Panc1 (cell line): Measurements from ENCODE around the gene TBXA2R. TPM values are rescaled to one million over a fixed set of nuclear protein-coding genes. Genes with fewer than 3 reads are reported as not detected.

Experiments
- ATAC-seq: fragments of 200-7000 bp; cut with Tn5 transposase; 2 replicates; pipeline ENCODE4 v1.9.1; 2020; ENCODE audit warnings: mild to moderate bottlenecking, moderate library complexity
- BruUV-seq: library from RNA; stranded (reverse); fragments of 400-500 nt; replicated peaks from 2 replicates; lab custom pipeline; 2021; lab: Mats Ljungman, UMichigan
- CTCF ChIA-PET: fragments of 300-600 bp; sonication (Branson Sonifier 250); formaldehyde crosslinking; loops from one replicate; lab custom pipeline; 2022; ENCODE audit warnings: antibody characterized with exemption; lab: Charles Lee
- POLR2A ChIA-PET: fragments of 300-600 bp; sonication (Branson Sonifier 250); formaldehyde crosslinking; loops from one replicate; lab custom pipeline; 2022; ENCODE audit warnings: antibody characterized with exemption; lab: Charles Lee
- DNase-seq: peaks from one replicate; pipeline ENCODE4 v3.0.0-alpha.2; 2010; ENCODE audit warnings: low read depth, low spot score
- H3K27ac ChIP-seq: 2 replicates; pipeline ENCODE4 v1.5.1; 2011; ENCODE audit warnings: mild to moderate bottlenecking, low read length, inconsistent platforms
- H3K27me3 ChIP-seq: fragments of 200-500 bp; sonication (Bioruptor generic); 2 replicates; pipeline ENCODE4 v1.6.0; 2014; ENCODE audit warnings: low read length, inconsistent platforms; ENCODE audit not compliant: control insufficient read depth, insufficient read depth
- H3K36me3 ChIP-seq: fragments of 200-500 bp; sonication (Bioruptor generic); 2 replicates; pipeline ENCODE4 v1.5.1; 2014; ENCODE audit warnings: inconsistent platforms, mild to moderate bottlenecking, low read length, moderate library complexity; ENCODE audit not compliant: control insufficient read depth, insufficient read depth
- H3K4me1 ChIP-seq: 2 replicates; pipeline ENCODE4 v1.5.1; 2011; ENCODE audit warnings: inconsistent platforms, mild to moderate bottlenecking, low read length, moderate library complexity; ENCODE audit not compliant: control insufficient read depth, insufficient read depth
- H3K4me3 ChIP-seq, 2 experiments: 2 replicates each; pipeline ENCODE4 v1.5.1; 2011 to 2012; ENCODE audit warnings: low read depth in 2 of 2, low read length in 2 of 2, mild to moderate bottlenecking in 2 of 2, inconsistent platforms in 1 of 2, moderate library complexity in 1 of 2
- H3K9me3 ChIP-seq: fragments of 200-500 bp; sonication (Bioruptor generic); 2 replicates; pipeline ENCODE4 v1.5.1; 2014; ENCODE audit warnings: low read depth, mild to moderate bottlenecking, inconsistent platforms, low read length, moderate library complexity; ENCODE audit not compliant: control insufficient read depth, insufficient read depth
- POLR2AphosphoS5 ChIP-seq: IDR thresholded peaks from 2 replicates; pipeline ENCODE4 v1.6.1; 2012; ENCODE audit warnings: mild to moderate bottlenecking, low read depth, low read length, moderate library complexity
- REST ChIP-seq, 2 experiments: IDR thresholded peaks; 2 replicates each; pipeline ENCODE4 v1.6.1; 2011 to 2012; ENCODE audit warnings: low read depth in 2 of 2, control low read depth in 1 of 2, low read length in 1 of 2, mild to moderate bottlenecking in 1 of 2, moderate library complexity in 1 of 2; ENCODE audit not compliant: insufficient read depth in 1 of 2
- SIN3A ChIP-seq: IDR thresholded peaks from 2 replicates; pipeline ENCODE4 v1.6.1; 2012; ENCODE audit warnings: low read depth, mild to moderate bottlenecking, low read length, moderate library complexity, borderline replicate concordance; ENCODE audit not compliant: insufficient read depth
- TCF7L2 ChIP-seq: IDR thresholded peaks from 2 replicates; pipeline ENCODE4 v1.6.1; 2011; ENCODE audit warnings: mild to moderate bottlenecking, low read depth, low read length, inconsistent platforms
- in situ Hi-C: cut with HindIII; loops from 2 replicates; pipeline ENCODE4 v1.10.0; 2016; ENCODE audit warnings: low sequenced_read_pairs, low pct_unique_long_range_greater_than_20kb
- intact Hi-C: fragments of 100-400 bp; cut with micrococcal nuclease; formaldehyde crosslinking; loops from one replicate; pipeline ENCODE4 v1.10.0; 2022; ENCODE audit not compliant: unreplicated experiment
- total RNA-seq: library from RNA; stranded (reverse); gene quantifications from one replicate; pipeline ENCODE4 v1.2.1, GENCODE V29; 2021; ENCODE audit not compliant: unreplicated experiment
- TF ChIP-seq, protein P1 (sequence below): fragments of 450-650 bp; IDR thresholded peaks from 2 replicates; pipeline ENCODE4 v1.5.1; 2017; ENCODE audit warnings: mild to moderate bottlenecking

The TBXA2R gene
- total RNA-seq, 1 experiment from 2014 or later: 5.2 TPM

DNA sequence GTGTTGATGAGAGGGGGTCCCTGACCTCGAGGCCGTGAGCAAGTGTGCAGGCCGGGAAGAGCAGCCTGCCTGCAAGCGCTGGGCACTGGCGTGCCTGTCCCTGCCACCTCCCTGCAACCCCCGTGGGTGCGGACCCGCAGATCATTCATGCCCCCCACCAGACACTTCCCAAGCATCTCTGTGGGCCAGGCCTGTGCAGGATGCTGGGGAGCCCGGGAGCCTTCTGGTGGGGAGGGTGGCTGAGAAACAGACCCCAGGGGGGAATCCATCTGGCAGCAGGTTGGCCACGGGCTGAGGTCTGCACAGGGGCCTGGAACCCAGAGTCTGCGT is 38.4 kb upstream of the TBXA2R start:
- DNase-seq (no peak), ATAC-seq (peak; percentile 11; the same call in 1 of the 2 replicates)
- in situ Hi-C loops: no loop called here
- intact Hi-C loops: no loop called here
- no peaks in the 10 kb centered on the region for H3K36me3 ChIP-seq
- TF ChIP-seq TCF7L2 (no peak), POLR2AphosphoS5 (no peak), REST (IDR thresholded peaks at IDR 0.05; ENCODE audit: insufficient read depth in 1 of 2, low read depth in 2 of 2, low read length in 1 of 2) (no peak), SIN3A (no peak)
- TF ChIP-seq, protein P1, sequence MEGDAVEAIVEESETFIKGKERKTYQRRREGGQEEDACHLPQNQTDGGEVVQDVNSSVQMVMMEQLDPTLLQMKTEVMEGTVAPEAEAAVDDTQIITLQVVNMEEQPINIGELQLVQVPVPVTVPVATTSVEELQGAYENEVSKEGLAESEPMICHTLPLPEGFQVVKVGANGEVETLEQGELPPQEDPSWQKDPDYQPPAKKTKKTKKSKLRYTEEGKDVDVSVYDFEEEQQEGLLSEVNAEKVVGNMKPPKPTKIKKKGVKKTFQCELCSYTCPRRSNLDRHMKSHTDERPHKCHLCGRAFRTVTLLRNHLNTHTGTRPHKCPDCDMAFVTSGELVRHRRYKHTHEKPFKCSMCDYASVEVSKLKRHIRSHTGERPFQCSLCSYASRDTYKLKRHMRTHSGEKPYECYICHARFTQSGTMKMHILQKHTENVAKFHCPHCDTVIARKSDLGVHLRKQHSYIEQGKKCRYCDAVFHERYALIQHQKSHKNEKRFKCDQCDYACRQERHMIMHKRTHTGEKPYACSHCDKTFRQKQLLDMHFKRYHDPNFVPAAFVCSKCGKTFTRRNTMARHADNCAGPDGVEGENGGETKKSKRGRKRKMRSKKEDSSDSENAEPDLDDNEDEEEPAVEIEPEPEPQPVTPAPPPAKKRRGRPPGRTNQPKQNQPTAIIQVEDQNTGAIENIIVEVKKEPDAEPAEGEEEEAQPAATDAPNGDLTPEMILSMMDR: no peak
- POLR2A ChIA-PET: no interaction called here
- H3K4me1 ChIP-seq: peaks cover 4% of the 10 kb centered on the region
- no peak overlapping the region for H3K4me3 ChIP-seq
- no TSS peak for BruUV-seq
- H3K9me3 ChIP-seq: no peaks in the 10 kb centered on the region
- no peak overlapping the region for H3K27ac ChIP-seq
- CTCF ChIA-PET: no interaction called here
- no peaks in the 10 kb centered on the region for H3K27me3 ChIP-seq

DNA sequence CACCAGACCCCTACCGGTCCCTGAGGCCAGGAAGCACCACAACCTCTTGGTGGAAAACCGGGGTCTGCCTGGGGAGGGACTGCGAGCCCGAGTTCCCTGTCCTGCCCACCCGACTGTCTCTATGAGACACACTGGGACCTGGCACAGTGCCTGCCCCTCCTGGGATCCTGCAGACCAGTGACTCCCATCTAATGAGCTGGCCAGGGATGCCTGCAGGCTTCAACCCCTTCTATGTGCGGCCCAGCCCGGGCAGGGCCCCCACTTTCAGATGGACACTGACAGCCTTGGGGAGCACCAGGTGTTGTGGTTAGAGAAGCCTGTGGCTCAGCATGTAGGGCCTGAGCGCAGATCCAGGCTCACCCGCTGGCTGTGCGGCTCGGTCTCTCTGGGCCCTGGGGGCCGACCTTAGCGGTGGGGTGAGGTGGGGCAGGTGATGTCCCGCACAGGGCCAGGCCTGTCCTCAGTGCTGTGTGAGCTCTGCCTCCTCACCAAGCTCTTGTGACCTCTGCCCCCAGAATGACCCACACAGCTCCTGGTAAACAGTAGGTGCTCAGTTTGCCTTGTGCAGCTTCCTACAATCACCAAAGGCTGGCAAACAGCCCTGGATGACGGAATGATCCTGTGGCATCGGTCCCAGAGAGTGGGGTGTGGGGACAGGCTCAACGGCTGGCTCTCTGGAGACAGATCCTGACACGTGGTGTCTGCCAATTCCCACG is 37.8 kb upstream of the TBXA2R start:
- intact Hi-C loops (no loop called here), in situ Hi-C loops (no loop called here)
- Histone ChIP-seq H3K36me3 (no peaks in the 10 kb centered on the region), H3K4me1 (peaks cover 4% of the 10 kb centered on the region), H3K9me3 (no peaks in the 10 kb centered on the region), H3K27me3 (no peaks in the 10 kb centered on the region), H3K4me3 (no peak overlapping the region), H3K27ac (no peak overlapping the region)
- TF ChIP-seq TCF7L2 (no peak), REST (IDR thresholded peaks at IDR 0.05; ENCODE audit: insufficient read depth in 1 of 2, low read depth in 2 of 2, low read length in 1 of 2) (no peak)
- TF ChIP-seq, protein P1: no peak
- ATAC-seq (peak; percentile 37), DNase-seq (no peak)
- ChIA-PET POLR2A (no interaction called here), CTCF (interaction anchor here (0.6 kb wide), 1 partner anchor 64 kb away, joined by 6 read pairs; no protein-coding TSS in a partner anchor)
- BruUV-seq: no TSS peak
